ENCODE results near the gene ZDHHC11.
"Not testable (repeated sequence)": the region's sequence is repeated elsewhere in the genome, so short reads cannot be mapped to it uniquely, and the experiment has no call there.

DNA sequence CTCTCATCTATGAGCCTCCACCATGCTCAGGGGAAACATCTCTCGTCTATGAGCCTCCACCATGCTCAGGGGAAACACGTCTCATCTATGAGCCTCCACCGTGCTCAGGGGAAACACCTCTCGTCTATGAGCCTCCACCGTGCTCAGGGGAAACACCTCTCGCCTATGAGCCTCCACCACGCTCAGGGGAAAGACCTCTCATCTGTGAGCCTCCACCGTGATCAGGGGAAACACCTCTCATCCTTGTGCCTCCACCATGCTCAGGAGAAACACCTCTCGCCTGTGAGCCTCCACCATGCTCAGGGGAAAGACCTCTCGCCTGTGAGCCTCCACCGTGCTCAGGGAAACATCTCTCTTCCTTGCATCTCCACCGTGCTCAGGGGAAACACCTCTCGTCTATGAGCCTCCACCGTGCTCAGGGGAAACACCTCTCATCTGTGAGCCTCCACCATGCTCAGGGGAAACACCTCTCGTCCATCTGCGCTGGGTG lies 96.6 kb downstream of the ZDHHC11 start:
- TF ChIP-seq CTCF, POLR2A, EP300 (IDR thresholded peaks at IDR 0.05): not testable (repeated sequence)
